SU-DHL-6 (cell line): ENCODE results near the gene ASIC3.

Experiments
- H2AFZ ChIP-seq: fragments of 200-600 bp; sonication (generic); 2 replicates; pipeline ENCODE4 v1.6.1; 2014; ENCODE audit warnings: low read depth, mild to moderate bottlenecking, moderate library complexity, mixed read lengths, antibody characterized with exemption, low read length; ENCODE audit not compliant: severe bottlenecking
- H3F3A ChIP-seq: fragments of 200-600 bp; shearing (Covaris generic); 2 replicates; pipeline ENCODE4 v1.6.0; 2016; ENCODE audit warnings: antibody characterized with exemption, mild to moderate bottlenecking; ENCODE audit not compliant: insufficient read depth
- H3K27ac ChIP-seq: fragments of 200-600 bp; sonication (generic); 2 replicates; pipeline ENCODE4 v1.5.1; 2016; ENCODE audit warnings: low read depth, mild to moderate bottlenecking, low read length, moderate library complexity, mixed read lengths
- H3K27me3 ChIP-seq: fragments of 200-600 bp; sonication (generic), shearing (Covaris generic); 2 replicates; pipeline ENCODE4 v1.6.0; 2014; ENCODE audit warnings: mild to moderate bottlenecking, low read length
- H3K36me3 ChIP-seq: fragments of 200-600 bp; sonication (generic); 2 replicates; pipeline ENCODE4 v1.6.1; 2014; ENCODE audit warnings: mild to moderate bottlenecking, low read length, mixed read lengths
- H3K4me2 ChIP-seq: fragments of 300-600, 200-600 bp; shearing (Covaris generic), sonication (generic); 2 replicates; pipeline ENCODE4 v1.6.0; 2014; ENCODE audit warnings: low read length, low read depth, mild to moderate bottlenecking; ENCODE audit not compliant: poor library complexity, severe bottlenecking
- H3K4me3 ChIP-seq: fragments of 200-600 bp; sonication (generic); 2 replicates; pipeline ENCODE4 v1.5.1; 2014; ENCODE audit warnings: antibody characterized with exemption, low read length, mild to moderate bottlenecking, mixed read lengths; ENCODE audit not compliant: insufficient read depth, poor library complexity, severe bottlenecking
- H3K79me2 ChIP-seq: fragments of 200-600 bp; sonication (generic); 2 replicates; pipeline ENCODE4 v1.6.1; 2014; ENCODE audit warnings: mild to moderate bottlenecking, low read length, moderate library complexity; ENCODE audit not compliant: insufficient read depth
- H3K9ac ChIP-seq: fragments of 200-600 bp; sonication (generic); 2 replicates; pipeline ENCODE4 v1.7.0; 2014; ENCODE audit warnings: mild to moderate bottlenecking, low read length
- H3K9me2 ChIP-seq: fragments of 200-600 bp; sonication (generic); replicated peaks from 2 replicates; pipeline ENCODE4 v1.6.1; 2014; ENCODE audit warnings: low read length; ENCODE audit not compliant: insufficient read depth
- H3K9me3 ChIP-seq: fragments of 200-600 bp; sonication (generic); 2 replicates; pipeline ENCODE4 v1.6.1; 2014; ENCODE audit warnings: low read length, mixed read lengths; ENCODE audit not compliant: insufficient read depth
- H4K20me1 ChIP-seq: fragments of 200-600 bp; sonication (generic); 2 replicates; pipeline ENCODE4 v1.6.1; 2014; ENCODE audit warnings: low read depth, mild to moderate bottlenecking, antibody characterized with exemption, low read length, moderate library complexity, mixed read lengths
- CTCF ChIP-seq: fragments of 200-600 bp; sonication (generic); IDR thresholded peaks from one replicate; pipeline ENCODE4 v1.5.1; 2017; ENCODE audit warnings: antibody characterized with exemption, mild to moderate bottlenecking, low read length, moderate library complexity; ENCODE audit not compliant: insufficient read depth, poor library complexity, severe bottlenecking
- EZH2phosphoT487 ChIP-seq: fragments of 200-600 bp; sonication (generic), shearing (Covaris generic); conservative IDR thresholded peaks from 2 replicates; pipeline ENCODE4 v1.6.1; 2018; ENCODE audit warnings: mild to moderate bottlenecking, antibody characterized with exemption, low read length, moderate library complexity, mixed read lengths

ASIC3 gene

GRCh38 chr7:151013733-151014497 is 34.4 kb upstream of the ASIC3 start:
- peak overlapping the region; percentile 36; the same call in 1 of the 2 replicates for H3K9ac ChIP-seq
- TF ChIP-seq EZH2phosphoT487 (0 out of 2 replicates have a peak, but pooled peaks have one; percentile 15), CTCF (no peak)
- H3K27ac ChIP-seq, result no peak overlapping the region

GRCh38 chr7:151014950-151015349 is 33.4 kb upstream of the ASIC3 start:
- Histone ChIP-seq H3F3A (no peaks in the 10 kb centered on the region), H3K27me3 (no peaks in the 10 kb centered on the region), H3K4me2 (no peak overlapping the region), H2AFZ (no peak overlapping the region), H3K9me3 (no peaks in the 10 kb centered on the region), H3K36me3 (no peaks in the 10 kb centered on the region), H3K9ac (no peak overlapping the region), H3K27ac (no peak overlapping the region), H3K9me2 (no peaks in the 10 kb centered on the region), H3K79me2 (no peaks in the 10 kb centered on the region), H3K4me3 (no peak overlapping the region), H4K20me1 (no peaks in the 10 kb centered on the region)
- TF ChIP-seq EZH2phosphoT487 (no peak), CTCF (no peak)

More at GRCh38 chr7:151013733-151014497, 34.4 kb upstream of the ASIC3 start:
- H3K9me3 ChIP-seq, result no peaks in the 10 kb centered on the region
- peak overlapping the region; percentile 35 for H3K4me2 ChIP-seq
- no peaks in the 10 kb centered on the region for H3K79me2 ChIP-seq
- no peaks in the 10 kb centered on the region for H3K9me2 ChIP-seq
- H4K20me1 ChIP-seq, result no peaks in the 10 kb centered on the region
- H3F3A ChIP-seq, result no peaks in the 10 kb centered on the region
- H3K27me3 ChIP-seq, result no peaks in the 10 kb centered on the region
- peak overlapping the region; percentile 46 for H2AFZ ChIP-seq
- no peaks in the 10 kb centered on the region for H3K36me3 ChIP-seq
- H3K4me3 ChIP-seq, result peak overlapping the region; percentile 13

- TF ChIP-seq EZH2phosphoT487 (no peak), CTCF (no peak)
- Histone ChIP-seq H3F3A (no peaks in the 10 kb centered on the region), H3K9ac (no peak overlapping the region), H3K9me3 (no peaks in the 10 kb centered on the region), H2AFZ (no peak overlapping the region), H3K4me3 (no peak overlapping the region), H3K4me2 (no peak overlapping the region), H3K27me3 (no peaks in the 10 kb centered on the region), H3K9me2 (no peaks in the 10 kb centered on the region), H3K27ac (no peak overlapping the region), H4K20me1 (no peaks in the 10 kb centered on the region), H3K36me3 (no peaks in the 10 kb centered on the region), H3K79me2 (no peaks in the 10 kb centered on the region)
Measured at GRCh38 chr7:151015967-151016366, 32.4 kb upstream of the ASIC3 start.
